HG02943 (cell line): ENCODE data around the gene MECP2.

Experiments
- ATAC-seq: cut with Tn5 transposase; IDR thresholded peaks from one replicate; pipeline ENCODE4 v1.9.1; 2021; ENCODE audit warnings: mild to moderate bottlenecking, low read depth, moderate library complexity; ENCODE audit not compliant: unreplicated experiment

Gene MECP2

GRCh38 chrX:154064637-154065435 lies 32.7 kb downstream of the MECP2 start:
- no peak for ATAC-seq

- ATAC-seq: no peak
Measured at GRCh38 chrX:154063234-154063633, 34.3 kb downstream of the MECP2 start.

GRCh38 chrX:154061801-154062200 lies 35.7 kb downstream of the MECP2 start:
- ATAC-seq: no peak

GRCh38 chrX:154059729-154060245 lies 37.7 kb downstream of the MECP2 start:
- no peak for ATAC-seq

- no peak for ATAC-seq
Measured at GRCh38 chrX:154059231-154059630, 38.3 kb downstream of the MECP2 start.

GRCh38 chrX:154058214-154058997 lies 39.1 kb downstream of the MECP2 start:
- no peak for ATAC-seq

GRCh38 chrX:154057791-154058190 lies 39.7 kb downstream of the MECP2 start:
- no peak for ATAC-seq

GRCh38 chrX:154056770-154057241 lies 40.7 kb downstream of the MECP2 start:
- ATAC-seq: no peak

- ATAC-seq: no peak
Measured at GRCh38 chrX:154051201-154051810, 46.2 kb downstream of the MECP2 start.

GRCh38 chrX:154050113-154050495 lies 47.4 kb downstream of the MECP2 start:
- ATAC-seq: no peak

GRCh38 chrX:154049209-154050112 lies 48.1 kb downstream of the MECP2 start:
- ATAC-seq: no peak

GRCh38 chrX:154048398-154048797 lies 49.1 kb downstream of the MECP2 start:
- ATAC-seq: no peak

- no peak for ATAC-seq
Measured at GRCh38 chrX:154046940-154047610, 50.4 kb downstream of the MECP2 start.

GRCh38 chrX:154046031-154046781 lies 51.3 kb downstream of the MECP2 start:
- no peak for ATAC-seq

GRCh38 chrX:154044091-154044490 lies 53.4 kb downstream of the MECP2 start:
- no peak for ATAC-seq

- ATAC-seq: no peak
Measured at GRCh38 chrX:154043003-154043763, 54.3 kb downstream of the MECP2 start.

GRCh38 chrX:154040863-154041262 lies 56.7 kb downstream of the MECP2 start:
- no peak for ATAC-seq

GRCh38 chrX:154040307-154040756 lies 57.2 kb downstream of the MECP2 start:
- no peak for ATAC-seq
